Colonic mucosa (tissue), 4 donors: ENCODE results near the gene RPS2. TPM values are rescaled to one million over a fixed set of nuclear protein-coding genes. Genes with fewer than 3 reads are reported as not detected.

Experiments
- DNase-seq: peaks from one replicate; pipeline ENCODE4 v3.0.0-alpha.2; 2020
- H3K27ac ChIP-seq: fragments of 200-600 bp; one replicate; pipeline ENCODE4 v1.8.0; 2021
- H3K27me3 ChIP-seq: fragments of 200-600 bp; one replicate; pipeline ENCODE4 v1.8.0; 2021
- H3K36me3 ChIP-seq: fragments of 200-600 bp; one replicate; pipeline ENCODE4 v1.8.0; 2021
- H3K4me1 ChIP-seq: fragments of 200-600 bp; one replicate; pipeline ENCODE4 v1.8.0; 2021; ENCODE audit warnings: mild to moderate bottlenecking
- H3K4me3 ChIP-seq: fragments of 200-600 bp; one replicate; pipeline ENCODE4 v1.8.0; 2021
- H3K9ac ChIP-seq, 2 donors: one replicate each; pipeline ENCODE4 v1.7.0; 2013; ENCODE audit warnings: control low read depth in 2 of 2, low read depth in 2 of 2, low read length in 2 of 2
- H3K9me3 ChIP-seq: fragments of 200-600 bp; one replicate; pipeline ENCODE4 v1.8.0; 2021
- intact Hi-C: fragments of 100-400 bp; cut with DNase I; formaldehyde crosslinking; loops from one replicate; pipeline ENCODE4 v1.14.1; 2022
- total RNA-seq, 2 donors: library from RNA; stranded (reverse); fragmentation: NEBNext Ultra II Directional in 1 of 2; extraction: Animal tissue kit (Norgen Biotek cat#: 25700) in 1 of 2; gene quantifications; one replicate each; pipeline ENCODE4 v1.2.1, GENCODE V29; 2021
- TF ChIP-seq, protein P1 (sequence below): fragments of 200-600 bp; IDR thresholded peaks from one replicate; pipeline ENCODE4 v1.8.0; 2022; ENCODE audit warnings: antibody characterized with exemption, mild to moderate bottlenecking
- donor health status: healthy.
- donor health status: DM: no; HTN: no; CAD: no.
- donor health status: DM: no; HTN: no; CAD: no.

Gene RPS2
- total RNA-seq, 2 donors from 2014 or later, result 1,996 to 2,736 TPM

GRCh38 chr16:1944612-1945199 is 19.9 kb downstream of the RPS2 start:
- no peak overlapping the region for H3K9ac ChIP-seq
- H3K4me1 ChIP-seq, result peaks cover 16% of the 10 kb centered on the region
- no peaks in the 10 kb centered on the region for H3K36me3 ChIP-seq
- TF ChIP-seq, protein P1, sequence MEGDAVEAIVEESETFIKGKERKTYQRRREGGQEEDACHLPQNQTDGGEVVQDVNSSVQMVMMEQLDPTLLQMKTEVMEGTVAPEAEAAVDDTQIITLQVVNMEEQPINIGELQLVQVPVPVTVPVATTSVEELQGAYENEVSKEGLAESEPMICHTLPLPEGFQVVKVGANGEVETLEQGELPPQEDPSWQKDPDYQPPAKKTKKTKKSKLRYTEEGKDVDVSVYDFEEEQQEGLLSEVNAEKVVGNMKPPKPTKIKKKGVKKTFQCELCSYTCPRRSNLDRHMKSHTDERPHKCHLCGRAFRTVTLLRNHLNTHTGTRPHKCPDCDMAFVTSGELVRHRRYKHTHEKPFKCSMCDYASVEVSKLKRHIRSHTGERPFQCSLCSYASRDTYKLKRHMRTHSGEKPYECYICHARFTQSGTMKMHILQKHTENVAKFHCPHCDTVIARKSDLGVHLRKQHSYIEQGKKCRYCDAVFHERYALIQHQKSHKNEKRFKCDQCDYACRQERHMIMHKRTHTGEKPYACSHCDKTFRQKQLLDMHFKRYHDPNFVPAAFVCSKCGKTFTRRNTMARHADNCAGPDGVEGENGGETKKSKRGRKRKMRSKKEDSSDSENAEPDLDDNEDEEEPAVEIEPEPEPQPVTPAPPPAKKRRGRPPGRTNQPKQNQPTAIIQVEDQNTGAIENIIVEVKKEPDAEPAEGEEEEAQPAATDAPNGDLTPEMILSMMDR, result no peak
- no peak overlapping the region for H3K4me3 ChIP-seq
- no peak for DNase-seq
- no peaks in the 10 kb centered on the region for H3K9me3 ChIP-seq
- intact Hi-C loops, result no loop called here
- no peak overlapping the region for H3K27ac ChIP-seq
- H3K27me3 ChIP-seq, result no peaks in the 10 kb centered on the region

GRCh38 chr16:1942810-1943726 is 21.6 kb downstream of the RPS2 start, which contains the start of gene MSRB1:
MSRB1 (minus strand) TSS chr16:1943199; CDS start chr16:1943156, 43 bp downstream.
- H3K4me3 ChIP-seq, result peak within 1 kb of the TSS; percentile 66
- H3K27me3 ChIP-seq, result no peaks in the 10 kb centered on the region
- peak; percentile 100 for DNase-seq
- H3K36me3 ChIP-seq, result peaks cover 4% of the 10 kb centered on the region
- TF ChIP-seq, protein P1, result no peak
- intact Hi-C loops, result no loop called here
- peaks cover 16% of the 10 kb centered on the region for H3K4me1 ChIP-seq
- no peaks in the 10 kb centered on the region for H3K9me3 ChIP-seq
- H3K9ac ChIP-seq, result peak within 1 kb of the TSS; percentile 92 to 95
- H3K27ac ChIP-seq, result peak within 1 kb of the TSS; percentile 76

DNA sequence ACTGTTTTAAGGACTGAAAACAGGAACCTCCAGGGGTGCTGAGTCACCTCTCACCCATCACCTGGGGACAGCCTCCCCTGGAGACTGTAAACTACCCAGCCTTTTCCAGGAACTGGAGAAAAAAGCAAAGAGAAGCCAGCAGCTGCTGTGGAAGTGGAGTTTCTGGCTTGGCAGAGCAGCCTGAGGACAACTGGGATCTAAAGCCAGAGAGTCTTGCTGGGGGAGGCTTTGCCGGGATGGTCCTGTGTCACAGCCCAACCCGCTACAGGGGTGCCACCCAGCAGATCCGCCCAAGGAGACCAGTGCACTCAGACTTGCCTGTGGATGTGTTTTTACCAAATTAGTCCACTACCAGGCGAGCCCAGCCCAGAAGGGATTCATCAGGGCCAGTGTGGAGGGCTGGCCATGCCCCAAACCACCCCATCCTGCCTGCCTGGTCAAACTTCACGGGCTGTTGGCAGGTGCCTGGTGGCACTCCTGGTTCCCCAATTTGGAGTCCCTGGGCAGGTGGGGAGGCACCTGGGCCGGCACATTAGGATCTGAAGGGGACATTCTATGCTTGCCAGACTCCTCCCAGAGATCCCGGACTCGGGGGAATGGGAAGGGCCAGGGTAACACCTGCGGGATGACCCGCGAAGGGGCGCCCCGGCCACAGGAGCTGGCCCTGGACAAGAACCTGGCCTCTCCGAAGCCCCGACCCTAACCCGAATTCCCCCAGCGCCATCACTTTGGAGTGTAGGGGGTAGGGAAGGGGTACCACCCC is 22.4 kb downstream of the RPS2 start:
- H3K4me1 ChIP-seq, result peaks cover 16% of the 10 kb centered on the region
- H3K9ac ChIP-seq, result peak overlapping the region; percentile 92 to 95
- peaks cover 4% of the 10 kb centered on the region for H3K36me3 ChIP-seq
- H3K27me3 ChIP-seq, result no peaks in the 10 kb centered on the region
- intact Hi-C loops, result no loop called here
- peak overlapping the region; percentile 76 for H3K27ac ChIP-seq
- TF ChIP-seq, protein P1, result no peak
- DNase-seq, result peak; percentile 50
- no peaks in the 10 kb centered on the region for H3K9me3 ChIP-seq
- peak overlapping the region; percentile 66 for H3K4me3 ChIP-seq

GRCh38 chr16:1941162-1942046 is 23.2 kb downstream of the RPS2 start:
- intact Hi-C loops, result no loop called here
- DNase-seq, result peak; percentile 46
- peaks cover 4% of the 10 kb centered on the region for H3K36me3 ChIP-seq
- no peak overlapping the region for H3K4me3 ChIP-seq
- peak overlapping the region; percentile 76 for H3K27ac ChIP-seq
- peak overlapping the region in 1 of 2 donors; percentile 92 for H3K9ac ChIP-seq
- H3K27me3 ChIP-seq, result no peaks in the 10 kb centered on the region
- no peaks in the 10 kb centered on the region for H3K9me3 ChIP-seq
- TF ChIP-seq, protein P1, result no peak
- H3K4me1 ChIP-seq, result peaks cover 16% of the 10 kb centered on the region
